Adrenal gland (tissue), 12 donors: ENCODE data around the gene OLFM4. TPM values are rescaled to one million over a fixed set of nuclear protein-coding genes. Genes with fewer than 3 reads are reported as not detected.

Experiments used
- DNase-seq, 7 donors: peaks; one replicate each; pipeline ENCODE4 v3.0.0-alpha.2; 2019 to 2020
- H3K27ac ChIP-seq, 5 donors: fragments of 200-600 bp; sonication (generic) in 4 of 5; 1 replicate in 3 of 5; 2 replicates in 2 of 5; pipeline versions ENCODE4 v1.5.1 to v1.8.0; 2016 to 2020; ENCODE audit warnings: mild to moderate bottlenecking in 1 of 5
- H3K27me3 ChIP-seq: fragments of 200-600 bp; 2 replicates; pipeline ENCODE4 v1.8.0; 2021
- H3K36me3 ChIP-seq, 2 donors: fragments of 200-600 bp; replicated peaks in 1 of 2; 1 replicate in 1 of 2; 2 replicates in 1 of 2; pipeline versions ENCODE4 v1.5.1 to v1.8.0; 2018 to 2022
- H3K4me1 ChIP-seq, 2 donors: fragments of 200-600 bp; replicated peaks in 1 of 2; 1 replicate in 1 of 2; 2 replicates in 1 of 2; pipeline versions ENCODE4 v1.5.1 to v1.8.0; 2018 to 2021
- H3K4me3 ChIP-seq, 4 donors: fragments of 200-600 bp; sonication (generic) in 3 of 4; one replicate each; pipeline ENCODE4 v1.5.1; 2016 to 2018
- H3K9me3 ChIP-seq, 3 donors: fragments of 200-600 bp; sonication (generic) in 1 of 3; replicated peaks in 1 of 3; 1 replicate in 2 of 3; 2 replicates in 1 of 3; pipeline versions ENCODE4 v1.5.1 to v1.8.0; 2016 to 2021
- POLR2A ChIP-seq, 2 donors: fragments of 450-650 bp; IDR thresholded peaks; one replicate each; pipeline ENCODE4 v1.6.1; 2017; ENCODE audit warnings: antibody characterized with exemption in 2 of 2, mild to moderate bottlenecking in 2 of 2, moderate library complexity in 1 of 2
- WGBS, 4 donors: extraction: QIAGEN DNeasy Blood & Tissue Kit in 2 of 4; methylation state at CpG; one replicate each; pipeline versions ENCODE4 v1.1.5 to v1.1.7; 2013 to 2017; 5-methylcytosine and 5-hydroxymethylcytosine counted together
- intact Hi-C, 2 donors: fragments of 100-400 bp; cut with DNase I; formaldehyde crosslinking; loops; one replicate each; pipeline versions ENCODE4 v1.14.1 to v1.15.0; 2022 to 2023
- polyA plus RNA-seq, 3 donors: library from polyadenylated mRNA; stranded (reverse); fragments of 200-250 nt in 2 of 3; fragments of 350-450 nt in 1 of 3; fragmentation: Illumina TruSeq in 1 of 3; extraction: RNeasy Lipid Tissue Mini Kit (QIAGEN cat#74804) in 1 of 3; gene quantifications; one replicate each; pipeline ENCODE4 v1.2.3, GENCODE V29; 2013 to 2014
- total RNA-seq, 9 donors: library from RNA; depleted of rRNA in 4 of 9; stranded (reverse); fragments of >200 nt in 4 of 9; fragments of 120-200 nt in 1 of 9; fragmentation: NEBNext Ultra II Directional in 1 of 9; extraction: Animal tissue kit (Norgen Biotek cat#: 25700) in 1 of 9; gene quantifications; one replicate each; pipeline versions ENCODE4 v1.1.0 to v1.2.4, GENCODE V29; 2013 to 2023
- TF ChIP-seq, protein P1 (sequence below), 6 experiments: fragments of 450-650 bp in 4 of 6; fragments of 200-600 bp in 2 of 6; sonication (generic) in 1 of 6; IDR thresholded peaks; 1 replicate in 5 of 6; 2 replicates in 1 of 6; pipeline versions ENCODE4 v1.5.1 to v1.8.0; 2016 to 2021; ENCODE audit warnings: antibody characterized with exemption in 6 of 6, mild to moderate bottlenecking in 2 of 6, moderate library complexity in 1 of 6
- donor health status: healthy with polysubstance abuse.
- donor health status: Bipolar disorder and iron deficiency.
- donor health status: DM: yes; HTN: yes; CAD: no.
- donor health status: DM: no; HTN: no; CAD: no.
- donor health status: DM: no; HTN: no; CAD: no.
- donor health status: DM: yes; HTN: yes; CAD: no.

The OLFM4 gene
- total and polyA plus RNA-seq, 12 donors = 0.06 to 1.0 (median 0.19) TPM; not detected in 5

DNA sequence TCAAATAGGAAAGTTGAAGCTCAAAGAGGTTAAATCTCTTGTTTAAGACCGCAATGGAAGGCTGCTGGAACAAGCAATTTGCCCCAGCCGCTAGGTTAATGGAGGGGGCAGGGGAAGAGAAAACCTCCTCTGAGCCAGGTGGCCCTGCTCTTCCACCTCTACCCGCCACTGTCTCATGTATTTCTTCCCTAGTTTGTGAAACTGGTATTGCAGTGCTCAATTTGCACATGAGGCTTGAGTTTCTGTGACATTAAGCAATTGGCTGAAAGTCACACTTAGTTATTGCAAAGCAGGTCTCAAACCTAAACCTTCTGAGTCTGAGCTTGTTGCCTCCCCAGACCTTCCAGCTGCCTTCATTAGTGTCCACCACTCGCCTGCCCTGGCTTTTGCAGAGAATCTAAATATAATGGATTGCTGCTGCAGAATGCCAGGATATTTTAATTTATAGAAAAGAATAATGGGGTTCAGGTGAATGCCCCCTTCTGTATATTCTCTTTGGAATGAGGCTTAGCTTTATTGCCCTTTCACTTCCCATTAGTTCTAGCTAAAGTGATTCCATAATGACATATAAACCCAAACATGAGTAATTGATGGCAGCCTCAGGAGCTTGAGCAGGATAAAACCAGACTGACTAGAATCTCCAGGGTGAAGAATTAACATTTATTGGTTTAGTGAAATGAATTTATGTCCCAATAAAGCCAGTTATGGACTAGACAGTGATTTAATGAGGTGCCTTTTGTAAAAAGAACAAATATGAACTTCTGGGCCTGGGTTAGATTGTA lies 27.0 kb upstream of the OLFM4 start:
- no peak overlapping the region for H3K4me3 ChIP-seq
- no peaks in the 10 kb centered on the region for H3K4me1 ChIP-seq
- H3K36me3 ChIP-seq = no peaks in the 10 kb centered on the region
- DNase-seq = no peak
- intact Hi-C loops = no loop called here
- no peaks in the 10 kb centered on the region for H3K27me3 ChIP-seq
- 57 to 78% (median 68%) methylated on average over 4 of the region's 4 CpGs for WGBS, 4 donors
- no peak for TF ChIP-seq POLR2A (IDR thresholded peaks at IDR 0.05)
- TF ChIP-seq, protein P1, sequence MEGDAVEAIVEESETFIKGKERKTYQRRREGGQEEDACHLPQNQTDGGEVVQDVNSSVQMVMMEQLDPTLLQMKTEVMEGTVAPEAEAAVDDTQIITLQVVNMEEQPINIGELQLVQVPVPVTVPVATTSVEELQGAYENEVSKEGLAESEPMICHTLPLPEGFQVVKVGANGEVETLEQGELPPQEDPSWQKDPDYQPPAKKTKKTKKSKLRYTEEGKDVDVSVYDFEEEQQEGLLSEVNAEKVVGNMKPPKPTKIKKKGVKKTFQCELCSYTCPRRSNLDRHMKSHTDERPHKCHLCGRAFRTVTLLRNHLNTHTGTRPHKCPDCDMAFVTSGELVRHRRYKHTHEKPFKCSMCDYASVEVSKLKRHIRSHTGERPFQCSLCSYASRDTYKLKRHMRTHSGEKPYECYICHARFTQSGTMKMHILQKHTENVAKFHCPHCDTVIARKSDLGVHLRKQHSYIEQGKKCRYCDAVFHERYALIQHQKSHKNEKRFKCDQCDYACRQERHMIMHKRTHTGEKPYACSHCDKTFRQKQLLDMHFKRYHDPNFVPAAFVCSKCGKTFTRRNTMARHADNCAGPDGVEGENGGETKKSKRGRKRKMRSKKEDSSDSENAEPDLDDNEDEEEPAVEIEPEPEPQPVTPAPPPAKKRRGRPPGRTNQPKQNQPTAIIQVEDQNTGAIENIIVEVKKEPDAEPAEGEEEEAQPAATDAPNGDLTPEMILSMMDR (IDR thresholded peaks at IDR 0.05) = no peak
- no peak overlapping the region for H3K27ac ChIP-seq
- no peaks in the 10 kb centered on the region for H3K9me3 ChIP-seq

DNA sequence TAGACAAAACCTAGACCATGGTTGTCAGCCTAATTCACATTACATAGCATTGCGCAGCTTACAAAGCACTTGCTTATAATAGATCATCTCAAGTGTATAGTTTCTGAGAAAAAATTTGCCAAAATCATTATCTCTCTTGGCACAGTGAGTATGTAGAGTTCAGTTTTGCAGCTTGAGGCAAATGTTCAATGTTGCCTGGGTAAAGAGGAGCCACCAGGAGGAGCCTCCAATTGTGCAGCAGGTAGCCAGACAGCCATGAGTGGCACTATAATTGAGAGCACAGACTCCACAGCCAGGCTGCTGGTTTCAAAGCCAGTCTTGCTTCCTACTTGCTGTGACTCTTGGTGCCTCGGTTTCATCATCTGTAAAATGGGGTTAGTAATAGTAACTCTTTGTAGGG lies 24.0 kb upstream of the OLFM4 start:
- WGBS, 4 donors = 76 to 92% (median 79%) methylated on average over 2 of the region's 2 CpGs
- no peak for TF ChIP-seq POLR2A (IDR thresholded peaks at IDR 0.05)
- TF ChIP-seq, protein P1 (IDR thresholded peaks at IDR 0.05) = no peak
- Histone ChIP-seq H3K9me3 (no peaks in the 10 kb centered on the region), H3K4me3 (no peak overlapping the region), H3K27ac (no peak overlapping the region), H3K36me3 (no peaks in the 10 kb centered on the region), H3K4me1 (no peaks in the 10 kb centered on the region), H3K27me3 (no peaks in the 10 kb centered on the region)
- no peak for DNase-seq
- intact Hi-C loops = no loop called here

DNA sequence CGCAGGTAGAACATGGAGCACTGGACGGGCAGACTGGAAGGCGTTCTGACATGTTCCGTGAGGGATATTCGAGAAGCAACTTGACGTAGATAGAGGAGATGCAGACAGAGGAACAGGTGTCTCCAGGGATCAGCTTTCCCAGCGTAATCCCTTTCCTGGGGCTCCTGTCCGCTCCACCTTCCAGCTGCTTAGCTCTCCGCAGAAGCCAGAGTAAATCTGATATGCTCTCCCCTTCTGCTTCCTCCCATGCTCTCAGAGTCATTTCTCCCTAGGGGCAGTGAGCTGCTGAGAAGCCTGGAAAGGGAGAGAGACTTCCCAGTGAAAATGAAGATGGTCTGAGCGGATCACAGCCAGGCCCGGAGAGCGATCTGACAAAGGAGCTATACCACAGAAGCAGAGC lies 23.0 kb upstream of the OLFM4 start:
- H3K27ac ChIP-seq = no peak overlapping the region
- no peak overlapping the region for H3K4me3 ChIP-seq
- no peaks in the 10 kb centered on the region for H3K36me3 ChIP-seq
- H3K27me3 ChIP-seq = no peaks in the 10 kb centered on the region
- H3K9me3 ChIP-seq = no peaks in the 10 kb centered on the region
- WGBS, 4 donors = 74 to 87% (median 81%) methylated on average over 12 of the region's 12 CpGs
- H3K4me1 ChIP-seq = no peaks in the 10 kb centered on the region
- no peak for DNase-seq
- no peak for TF ChIP-seq POLR2A (IDR thresholded peaks at IDR 0.05)
- TF ChIP-seq, protein P1 (IDR thresholded peaks at IDR 0.05) = no peak
- intact Hi-C loops = no loop called here

DNA sequence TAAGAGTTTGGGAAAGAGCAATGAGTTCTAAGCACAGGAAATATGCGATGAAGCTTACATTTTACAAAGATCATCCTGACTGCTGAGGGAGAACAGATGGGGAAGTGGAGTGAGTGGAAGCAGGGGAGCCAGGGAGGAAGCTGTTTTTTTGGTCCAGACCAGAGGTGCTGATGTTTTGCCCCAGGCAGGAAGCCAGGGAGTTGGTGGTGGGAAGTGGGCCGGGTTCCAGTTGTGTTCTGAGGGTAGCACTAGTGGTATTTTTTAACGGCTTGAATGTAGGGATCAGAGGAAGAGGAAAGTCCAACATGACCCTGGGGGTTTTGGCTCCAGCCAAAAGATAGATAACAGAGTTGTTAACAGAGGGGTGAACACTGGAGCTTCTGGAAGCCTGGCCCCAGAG lies 20.7 kb upstream of the OLFM4 start:
- Histone ChIP-seq H3K9me3 (no peaks in the 10 kb centered on the region), H3K27ac (no peak overlapping the region), H3K4me3 (no peak overlapping the region), H3K36me3 (no peaks in the 10 kb centered on the region), H3K4me1 (no peaks in the 10 kb centered on the region), H3K27me3 (no peaks in the 10 kb centered on the region)
- intact Hi-C loops = no loop called here
- WGBS, 4 donors = 27 to 53% (median 38%) methylated on average over 3 of the region's 3 CpGs
- TF ChIP-seq POLR2A (IDR thresholded peaks at IDR 0.05) = no peak
- TF ChIP-seq, protein P1 (IDR thresholded peaks at IDR 0.05) = no peak
- DNase-seq = no peak
